Iris pigment epithelial cell (primary cell): ENCODE data around the gene BTBD17.
"Not testable (repeated sequence)": the region's sequence is repeated elsewhere in the genome, so short reads cannot be mapped to it uniquely, and the experiment has no call there.

Experiments
- DNase-seq: peaks from one replicate; pipeline ENCODE4 v3.0.0-alpha.2; 2011; ENCODE audit warnings: low read depth

Gene BTBD17, protein sequence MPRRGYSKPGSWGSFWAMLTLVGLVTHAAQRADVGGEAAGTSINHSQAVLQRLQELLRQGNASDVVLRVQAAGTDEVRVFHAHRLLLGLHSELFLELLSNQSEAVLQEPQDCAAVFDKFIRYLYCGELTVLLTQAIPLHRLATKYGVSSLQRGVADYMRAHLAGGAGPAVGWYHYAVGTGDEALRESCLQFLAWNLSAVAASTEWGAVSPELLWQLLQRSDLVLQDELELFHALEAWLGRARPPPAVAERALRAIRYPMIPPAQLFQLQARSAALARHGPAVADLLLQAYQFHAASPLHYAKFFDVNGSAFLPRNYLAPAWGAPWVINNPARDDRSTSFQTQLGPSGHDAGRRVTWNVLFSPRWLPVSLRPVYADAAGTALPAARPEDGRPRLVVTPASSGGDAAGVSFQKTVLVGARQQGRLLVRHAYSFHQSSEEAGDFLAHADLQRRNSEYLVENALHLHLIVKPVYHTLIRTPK

DNA sequence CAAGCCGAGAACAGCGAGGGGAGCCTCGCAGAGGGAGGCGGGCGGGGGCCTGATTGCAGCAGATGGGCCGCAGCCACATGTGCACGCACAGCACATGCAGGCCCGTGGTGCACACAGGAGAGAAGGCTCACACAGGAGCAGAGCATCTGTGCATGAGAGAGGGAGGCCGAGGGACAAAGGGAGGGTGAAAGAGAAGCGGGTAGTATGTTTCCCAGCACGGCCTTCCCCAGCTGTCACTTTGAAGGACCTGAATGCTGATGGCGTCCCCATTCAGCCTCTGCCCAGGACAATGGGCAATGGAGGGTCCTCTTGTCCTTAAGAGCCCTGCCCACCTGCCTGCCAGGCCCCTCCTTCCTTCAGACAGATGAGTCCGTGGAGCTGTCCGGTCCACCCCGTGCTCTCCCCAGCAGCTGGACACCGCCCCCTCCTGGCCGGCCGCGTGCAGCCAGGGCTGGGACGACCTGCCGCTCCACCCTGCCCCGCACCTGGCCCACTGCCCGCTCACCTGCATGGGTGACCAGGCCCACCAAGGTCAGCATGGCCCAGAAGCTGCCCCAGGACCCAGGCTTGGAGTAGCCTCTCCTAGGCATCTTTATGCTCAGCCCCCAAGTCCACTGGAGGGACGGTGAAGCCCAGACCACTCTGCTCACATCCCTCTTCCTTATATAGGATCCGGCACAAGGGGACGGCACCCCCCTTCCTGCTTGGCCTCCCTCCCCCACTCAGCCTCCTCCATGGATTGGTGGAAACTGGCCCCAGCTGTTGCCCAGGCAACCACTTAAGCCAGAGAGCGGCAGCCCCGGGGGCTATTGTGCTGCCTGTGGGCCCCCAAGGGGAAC, at the start of gene BTBD17:
BTBD17 (minus strand) TSS at position 639 of the 839 bp plus-strand sequence; CDS start at position 590, 49 bp downstream.
- DNase-seq = peak; percentile 42

DNA sequence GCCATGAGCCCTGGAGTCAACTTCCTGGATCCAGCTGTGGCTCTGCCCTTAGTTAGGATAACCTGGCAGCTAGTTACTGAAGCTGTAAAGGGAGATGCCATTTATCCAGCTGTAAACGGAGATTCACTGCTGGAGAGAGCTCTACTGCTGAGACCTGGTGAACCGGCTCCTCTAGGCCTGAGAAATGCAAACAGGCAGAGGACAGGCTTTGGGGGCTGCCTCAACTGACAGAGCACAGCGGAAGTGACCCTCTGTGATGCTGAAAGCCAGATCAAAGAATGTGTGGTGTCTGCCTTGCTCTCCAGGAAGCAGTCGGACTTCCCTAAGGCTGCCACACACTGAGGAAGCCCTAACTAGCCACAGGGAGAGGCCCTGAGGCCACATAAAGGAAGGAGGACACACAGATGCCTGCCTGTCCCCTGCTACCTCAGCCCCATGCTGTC, 48.4 kb upstream of the BTBD17 start:
- no peak for DNase-seq

DNA sequence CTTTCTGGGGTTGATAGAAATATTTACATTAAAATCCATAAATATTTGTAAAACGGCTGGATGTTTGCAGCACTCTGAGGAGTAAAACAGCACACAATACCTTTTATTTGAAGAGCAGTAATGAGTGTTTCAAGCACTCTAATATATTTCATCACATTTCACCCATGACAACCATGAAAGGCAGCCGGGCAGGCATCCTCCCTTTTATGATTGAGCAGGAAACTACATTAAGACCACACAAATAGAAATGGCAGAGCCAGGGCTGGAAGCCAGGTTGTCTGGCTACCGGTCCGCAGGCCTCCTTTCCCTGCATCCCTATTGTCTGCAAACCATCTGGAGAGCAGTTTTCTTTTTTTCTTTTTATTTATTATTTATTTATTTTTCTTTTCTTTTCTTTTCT, 47.1 kb upstream of the BTBD17 start:
- no peak for DNase-seq

DNA sequence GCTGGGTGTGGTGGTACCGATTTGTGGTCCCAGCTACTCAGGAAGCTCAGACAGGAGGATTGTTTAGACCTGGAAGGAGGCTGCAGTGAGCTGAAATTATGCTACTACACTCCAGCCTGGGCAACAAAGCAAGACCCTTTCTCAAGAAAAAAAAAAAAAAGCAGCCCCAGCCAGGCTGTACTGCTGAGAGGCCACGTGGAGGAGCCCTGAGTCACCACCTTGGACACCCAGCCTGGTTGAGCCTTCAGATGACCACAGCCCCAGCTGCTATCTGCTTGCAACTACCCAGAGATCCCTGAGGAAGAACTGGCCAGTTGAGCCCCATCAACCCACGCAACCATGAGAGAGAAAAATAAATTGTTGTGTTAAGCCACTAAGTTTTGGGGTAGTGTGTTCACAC, 46.6 kb upstream of the BTBD17 start:
- DNase-seq = peak; percentile 48

DNA sequence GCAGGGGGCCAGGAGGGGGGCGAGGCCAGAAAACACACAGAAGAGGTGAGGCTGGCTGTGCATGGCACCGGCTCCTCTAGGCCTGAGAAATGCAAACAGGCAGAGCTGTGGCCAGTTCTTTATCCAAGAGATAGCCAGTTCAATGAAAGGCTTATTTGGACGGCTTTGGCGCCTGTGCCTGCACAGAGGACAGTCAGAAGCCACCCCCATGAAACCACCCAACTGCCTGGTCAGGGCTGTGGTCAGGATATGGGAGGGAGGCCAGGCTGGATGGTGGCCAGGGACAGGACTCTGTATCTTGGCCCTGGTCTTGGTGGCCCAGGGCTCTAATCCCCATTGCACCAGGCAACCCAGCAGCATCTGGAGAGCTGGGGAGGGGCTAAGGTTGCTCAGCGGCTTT, 45.7 kb upstream of the BTBD17 start:
- no peak for DNase-seq

DNA sequence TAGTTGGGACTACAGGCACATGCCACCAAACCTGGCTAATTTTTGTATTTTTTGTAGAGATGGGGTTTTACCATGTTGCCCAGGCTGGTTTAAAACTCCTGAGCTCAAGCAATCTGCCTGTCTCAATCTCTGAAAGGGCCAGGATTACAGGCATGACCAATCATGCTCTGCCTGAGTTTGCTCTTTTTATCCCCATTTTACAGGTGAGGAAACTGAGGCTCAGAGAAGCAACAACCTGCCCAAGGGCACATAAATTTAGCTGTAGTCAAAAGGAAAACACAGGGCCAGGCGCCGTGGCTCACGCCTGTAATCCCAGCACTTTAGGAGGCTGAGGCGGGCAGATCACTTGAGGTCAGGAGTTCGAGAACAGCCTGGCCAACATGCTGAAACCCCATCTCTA, 43.6 kb upstream of the BTBD17 start:
- DNase-seq = not testable (repeated sequence)

DNA sequence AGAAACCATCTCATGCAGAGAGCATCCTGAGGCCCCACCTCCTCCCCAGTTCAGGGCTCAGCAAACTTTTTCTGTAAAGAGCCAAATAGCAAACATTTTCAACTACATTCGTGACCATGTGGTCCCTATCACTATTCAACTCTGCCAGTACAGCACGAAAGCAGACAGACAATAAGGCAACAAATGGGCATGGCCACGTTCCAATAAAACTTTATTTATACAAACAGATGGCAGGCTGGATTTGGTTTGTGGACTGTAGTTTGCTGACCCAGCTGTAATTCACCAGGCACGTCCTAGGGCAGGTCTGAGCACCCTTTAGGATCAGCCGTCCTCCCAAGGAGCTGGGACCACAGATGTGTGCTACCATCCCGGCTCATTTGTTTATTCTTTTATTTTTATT, 43.1 kb upstream of the BTBD17 start:
- DNase-seq = no peak

DNA sequence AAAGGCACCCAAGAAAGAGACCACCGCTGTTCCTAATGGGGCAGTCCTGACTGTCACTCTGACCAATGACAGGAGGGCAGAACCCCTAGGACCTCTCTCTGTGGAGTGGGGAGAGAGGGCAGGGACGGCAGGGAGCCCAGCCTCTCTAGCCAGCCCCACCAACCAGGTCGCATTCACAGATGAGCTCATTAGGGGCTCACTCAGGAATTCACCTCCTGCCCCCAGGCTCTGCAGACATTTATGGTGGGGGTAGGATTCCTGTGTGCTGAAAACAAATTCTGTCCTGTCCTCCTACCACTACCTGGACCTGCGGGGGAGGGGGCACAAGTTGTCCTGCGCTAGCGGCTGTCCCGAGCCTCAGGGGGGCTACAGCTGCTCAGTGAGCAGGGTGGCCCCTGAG, 42.5 kb upstream of the BTBD17 start:
- DNase-seq = no peak

DNA sequence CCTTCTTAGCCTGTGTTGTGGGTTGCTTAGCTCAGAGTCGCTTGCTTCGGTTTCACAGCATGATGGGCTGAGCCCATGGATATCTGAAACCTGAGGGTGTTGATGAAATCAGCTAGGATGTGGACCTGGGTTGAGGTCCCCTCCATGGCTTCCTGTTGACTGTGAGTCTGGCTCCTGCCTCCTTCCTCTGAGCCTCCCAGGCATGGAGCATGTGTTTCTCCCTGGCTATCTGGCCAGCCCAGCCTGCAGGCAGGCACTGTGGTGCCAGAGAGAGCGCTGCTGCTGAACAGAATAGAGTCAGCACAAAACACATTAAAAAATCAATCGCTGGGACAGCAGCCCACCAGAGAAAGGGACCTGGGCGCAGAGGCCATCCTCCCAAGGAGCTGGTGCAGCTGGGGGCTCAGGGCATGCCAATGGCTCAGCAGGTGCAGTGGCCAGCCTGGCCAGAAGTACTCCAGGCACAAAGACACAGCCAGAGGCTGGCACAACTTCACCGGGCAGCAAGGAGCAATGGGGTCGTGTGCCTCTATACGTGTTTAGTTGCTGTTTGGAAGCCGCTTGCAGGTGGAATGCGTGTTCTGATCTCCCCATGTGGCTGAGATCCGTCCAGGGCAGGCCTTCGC, 42.0 kb upstream of the BTBD17 start:
- DNase-seq = no peak

DNA sequence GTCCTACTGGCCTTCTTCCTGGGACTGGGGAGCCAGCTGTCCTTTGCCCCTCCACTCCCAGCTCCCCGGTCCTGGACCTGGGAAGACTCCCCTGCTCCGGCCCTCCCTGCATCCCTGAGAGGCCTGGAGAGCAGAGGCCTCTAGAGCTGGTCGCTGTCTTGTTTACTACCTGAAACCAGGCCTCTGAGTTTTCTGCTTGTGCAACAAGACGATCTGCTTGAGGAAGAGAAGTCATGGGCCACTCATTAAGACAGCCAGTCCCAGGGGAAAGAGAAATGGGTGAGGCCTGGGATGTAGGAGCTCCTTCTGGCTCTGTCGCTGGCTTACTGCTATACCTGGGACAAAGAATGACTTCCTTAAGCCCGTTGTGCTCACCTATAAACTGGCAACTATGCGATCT, 40.4 kb upstream of the BTBD17 start:
- no peak for DNase-seq

DNA sequence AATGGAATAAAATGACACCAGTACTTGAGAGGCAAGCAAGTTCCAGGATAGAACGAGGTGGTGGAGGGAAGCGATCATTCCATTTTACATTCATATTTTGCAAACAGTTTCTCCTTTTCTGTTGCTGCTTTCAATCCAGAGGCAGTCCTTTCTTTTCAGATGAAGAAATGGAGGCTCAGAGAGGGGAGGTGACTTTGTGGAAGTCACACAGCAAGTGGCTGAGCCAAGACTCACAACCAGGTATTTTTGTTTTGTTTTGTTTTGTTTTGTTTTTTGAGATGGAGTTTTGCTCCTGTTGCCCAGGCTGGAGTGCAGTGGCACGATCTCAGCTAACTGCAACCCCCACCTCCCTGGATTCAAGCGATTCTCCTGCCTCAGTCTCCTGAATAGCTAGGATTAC, 34.9 kb upstream of the BTBD17 start:
- no peak for DNase-seq

DNA sequence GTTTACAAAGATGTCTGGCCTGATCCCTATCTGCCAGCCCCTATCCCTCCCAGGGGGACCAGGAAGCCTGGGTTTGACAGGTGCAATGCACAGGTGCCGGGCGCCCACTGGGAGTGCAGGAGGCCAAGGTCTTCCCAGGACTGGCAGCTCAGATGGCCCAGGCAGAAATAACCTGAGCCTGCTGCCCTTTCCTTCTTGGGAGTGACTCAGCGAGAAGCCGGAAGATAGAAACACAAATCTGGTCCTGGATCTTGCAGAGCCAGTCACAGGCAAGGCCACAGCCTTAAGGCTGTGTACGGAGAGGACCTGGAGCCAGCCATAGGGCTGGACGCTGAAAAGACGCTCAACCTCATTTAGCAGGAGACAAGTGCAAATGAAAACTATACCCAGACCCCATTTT, 33.3 kb upstream of the BTBD17 start:
- DNase-seq = no peak

DNA sequence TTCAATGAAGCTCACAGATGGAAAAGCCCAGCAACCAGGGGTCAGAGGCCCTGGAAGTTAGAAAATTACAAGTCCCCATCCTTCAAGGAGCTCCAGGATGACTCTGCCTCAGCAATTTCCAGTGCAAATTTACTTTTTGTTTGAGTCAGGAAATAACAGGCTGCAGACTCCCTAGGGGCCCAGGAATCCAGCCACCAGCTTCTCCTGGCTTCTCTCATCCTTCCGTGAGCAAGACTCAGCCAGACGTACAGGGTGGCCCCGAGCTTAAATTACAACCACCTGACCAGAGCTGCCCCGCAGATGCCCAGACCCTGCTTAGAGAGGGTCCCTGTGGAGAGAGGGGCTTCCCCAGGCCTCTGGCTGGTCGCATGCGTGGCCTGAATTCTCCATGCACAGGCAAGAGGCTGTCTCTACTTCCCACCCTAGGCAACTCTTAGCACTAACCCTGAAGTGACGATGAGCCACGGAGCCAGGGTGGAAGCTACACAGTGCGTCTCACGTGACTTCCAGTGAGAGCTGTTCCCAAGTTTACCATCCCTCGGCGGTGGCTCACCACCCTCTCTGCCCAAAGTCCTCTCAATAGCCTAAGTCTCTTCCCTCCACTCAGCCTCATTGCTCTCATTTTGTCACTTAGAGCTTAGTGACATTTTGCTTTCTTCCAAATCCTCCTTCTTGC, 32.7 kb upstream of the BTBD17 start:
- DNase-seq = no peak

DNA sequence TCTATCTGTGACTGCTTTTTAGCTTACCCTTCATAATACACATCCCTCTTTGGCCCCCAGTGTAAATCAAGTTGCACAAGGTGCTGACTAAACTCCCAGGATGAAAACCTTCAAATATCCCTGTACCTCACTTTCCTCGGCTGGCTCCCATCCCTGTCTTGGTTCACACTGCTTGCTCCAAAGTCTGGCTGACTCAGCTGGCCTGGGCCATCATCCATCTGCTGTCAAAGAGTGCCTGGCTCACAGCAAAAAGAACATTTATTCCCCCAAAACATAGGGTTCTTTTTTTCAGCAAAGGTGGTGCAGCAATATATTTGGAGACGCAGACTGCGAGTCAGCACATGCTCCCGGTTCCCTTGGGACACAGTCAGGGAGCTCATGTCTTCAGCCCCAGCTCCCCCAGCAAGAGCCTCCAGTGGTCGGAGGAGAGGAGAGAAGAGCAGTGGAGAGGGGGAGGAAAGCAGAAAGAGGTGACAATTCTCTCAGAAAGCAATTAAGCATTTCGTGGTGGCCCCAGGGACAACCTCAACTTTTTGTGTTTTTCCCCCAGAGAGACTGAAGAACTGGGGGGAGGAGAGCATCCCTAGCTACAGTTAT, 31.8 kb upstream of the BTBD17 start:
- DNase-seq = no peak

DNA sequence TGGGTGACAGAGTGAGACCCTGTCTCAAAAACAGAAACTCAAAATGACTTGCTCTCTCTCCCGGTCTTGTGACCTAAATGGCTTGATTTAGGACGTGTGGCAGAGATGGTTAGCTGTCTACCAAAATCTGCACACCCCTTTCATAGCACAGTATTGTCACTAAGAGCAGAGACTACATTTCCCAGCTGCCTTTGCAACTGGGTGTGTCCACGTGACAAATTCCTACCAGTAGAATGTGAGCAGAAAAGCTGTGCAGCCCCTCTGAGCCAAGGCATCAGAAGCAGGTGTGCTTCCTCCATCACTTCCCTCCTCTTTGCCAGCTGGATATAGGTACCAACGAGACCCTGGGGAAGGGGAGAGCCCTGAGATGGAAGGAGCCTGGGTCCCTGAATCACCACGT, 31.2 kb upstream of the BTBD17 start:
- no peak for DNase-seq

DNA sequence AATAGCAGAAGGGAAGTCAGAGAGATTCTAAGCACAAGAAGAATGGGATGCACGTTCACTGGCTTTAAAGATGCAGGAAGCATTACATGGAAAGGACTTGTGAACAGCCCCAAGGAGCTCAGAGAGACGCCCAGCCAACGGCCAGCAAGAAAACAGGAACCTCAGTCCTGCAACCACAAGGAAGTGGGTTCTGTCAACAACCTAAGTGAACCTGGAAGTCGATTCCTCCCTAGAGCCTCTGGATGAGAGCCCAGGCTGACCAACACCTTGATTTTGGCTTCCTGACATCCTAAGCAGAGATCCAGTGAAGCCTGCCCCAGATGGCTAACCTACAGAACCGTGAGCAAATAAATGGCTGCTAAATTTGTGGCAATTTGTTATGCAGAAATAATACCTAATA, 30.1 kb upstream of the BTBD17 start:
- DNase-seq = no peak

DNA sequence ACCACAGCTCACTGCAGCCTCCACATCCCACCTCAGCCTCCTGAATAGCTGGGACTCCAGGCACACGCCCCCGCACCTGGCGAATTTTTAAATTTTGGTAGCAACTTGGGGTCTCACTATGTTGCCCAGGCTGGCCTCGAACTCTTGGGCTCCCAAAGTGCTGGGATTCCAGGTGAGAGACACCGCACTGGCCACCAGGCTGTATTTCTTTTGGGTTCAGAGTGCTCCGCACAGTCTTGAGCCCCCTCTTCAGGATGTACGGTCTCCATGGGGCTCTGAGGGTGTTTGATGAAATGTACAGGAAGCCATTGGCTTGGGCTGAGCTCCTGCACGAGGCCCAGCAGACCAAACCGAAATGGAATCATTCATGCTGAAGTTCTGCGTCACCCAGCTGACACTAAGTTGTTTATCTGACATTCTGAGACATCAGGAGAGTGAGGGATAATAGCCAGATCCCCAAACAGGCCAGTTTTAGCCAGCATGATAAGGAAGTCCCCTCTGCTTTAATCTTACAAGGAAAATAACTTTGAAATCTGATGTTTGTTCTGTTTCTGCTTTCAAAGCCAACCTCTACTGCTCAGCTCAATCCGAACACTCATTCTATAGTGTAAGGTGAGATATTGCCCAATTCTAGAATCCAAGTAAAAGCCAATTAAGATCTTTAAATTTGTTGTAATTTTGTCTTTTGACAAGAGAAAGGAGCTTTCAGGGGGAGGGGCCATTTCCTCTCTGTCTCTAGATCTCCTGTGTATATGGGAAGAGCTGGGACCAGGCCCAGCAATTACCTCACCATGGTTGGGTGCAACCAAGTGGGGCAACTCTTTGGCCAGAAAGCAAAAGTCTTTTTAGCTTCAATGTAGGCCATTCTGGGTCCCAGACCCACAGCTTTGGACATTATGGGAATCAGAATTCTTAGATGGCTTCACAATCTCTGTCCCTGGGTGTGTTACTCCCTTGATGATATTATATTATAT, 29.3 kb upstream of the BTBD17 start:
- no peak for DNase-seq

DNA sequence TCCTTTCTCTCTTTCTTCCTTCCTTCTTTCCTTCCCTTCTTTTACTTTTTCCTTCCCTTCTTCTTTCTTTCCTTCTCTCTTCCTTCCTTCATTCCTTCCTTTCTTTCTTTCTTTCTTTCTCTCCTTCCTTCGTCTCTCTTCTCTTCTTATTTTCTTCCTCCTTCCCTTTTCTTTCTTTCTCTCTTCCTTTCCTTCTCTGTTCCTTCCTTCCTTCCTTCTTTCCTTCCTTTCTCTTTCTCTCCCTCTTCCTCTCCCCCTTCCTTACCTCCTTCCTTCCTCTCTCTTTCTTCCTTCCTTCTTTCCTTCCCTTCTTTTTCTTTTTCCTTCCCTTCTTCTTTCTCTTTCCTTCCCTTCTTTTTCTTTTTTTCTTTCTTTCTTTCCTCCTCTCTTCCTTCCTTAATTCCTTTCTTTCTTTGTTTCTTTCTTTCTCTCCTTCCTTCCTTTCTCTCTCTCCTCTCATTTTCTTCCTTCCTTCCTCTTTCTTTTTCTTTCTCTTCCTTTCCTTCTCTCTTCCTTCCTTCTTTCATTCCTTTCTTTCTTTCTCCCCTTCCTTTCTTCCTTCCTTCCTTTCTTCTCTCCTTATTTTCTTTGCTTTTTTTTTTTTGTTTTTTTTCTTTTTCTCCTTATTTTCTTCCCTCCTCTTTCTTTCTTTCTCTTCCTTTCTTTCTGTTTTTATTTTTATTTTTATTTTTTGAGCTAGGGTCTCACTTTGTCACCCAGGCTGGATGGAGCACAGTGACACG, 28.4 kb upstream of the BTBD17 start:
- no peak for DNase-seq

DNA sequence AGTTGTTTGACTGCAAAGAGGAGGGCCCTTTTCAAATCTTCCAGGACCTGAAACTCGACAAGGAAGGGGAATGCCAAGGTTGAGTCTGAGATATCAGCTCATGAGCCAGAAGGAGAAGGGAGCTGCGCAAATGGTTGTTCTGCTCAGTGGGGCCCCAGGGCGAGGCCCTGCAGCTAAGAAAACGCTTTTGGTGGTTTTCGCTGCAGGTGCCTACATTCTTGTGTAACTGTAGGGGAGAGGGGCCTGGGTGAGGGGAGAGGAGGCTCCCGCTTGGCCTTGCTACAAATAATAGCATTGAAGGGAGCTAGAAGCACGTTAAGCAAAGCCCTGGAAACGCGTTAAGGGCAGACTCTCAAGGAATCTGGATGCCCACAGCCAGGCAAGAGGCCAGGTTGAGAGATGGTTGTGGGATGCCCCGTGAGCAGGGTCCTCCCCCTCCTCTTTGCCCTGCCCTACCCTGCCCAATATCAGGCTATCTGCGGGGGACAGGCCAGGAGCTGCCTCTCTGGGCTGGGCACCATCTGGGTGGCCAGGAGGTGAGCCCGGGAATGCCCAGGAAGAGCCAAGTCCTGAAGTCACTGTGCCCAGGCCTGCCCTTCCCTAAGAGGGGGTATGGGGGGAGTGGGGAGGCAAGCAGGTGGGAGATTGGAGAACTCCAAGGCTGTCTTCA, 27.6 kb upstream of the BTBD17 start:
- no peak for DNase-seq
